Left colon (tissue), 2 donors: Measurements from ENCODE around the gene CT45A8. TPM values are rescaled to one million over a fixed set of nuclear protein-coding genes. Genes with fewer than 3 reads are reported as not detected.
"Not testable (repeated sequence)": the region's sequence is repeated elsewhere in the genome, so short reads cannot be mapped to it uniquely, and the experiment has no call there.

Experiments used
- ATAC-seq: fragments of 200-7000 bp; cut with Tn5 transposase; one replicate; pipeline ENCODE4 v1.9.1; 2020; ENCODE audit warnings: mild to moderate bottlenecking, moderate library complexity
- DNase-seq, 2 donors: peaks; one replicate each; pipeline ENCODE4 v3.0.0-alpha.2; 2020
- intact Hi-C, 2 donors: fragments of 100-400 bp; cut with DNase I in 1 of 2; cut with micrococcal nuclease in 1 of 2; formaldehyde crosslinking; loops; one replicate each; pipeline versions ENCODE4 v1.11.2 to v1.14.0; 2022; cut with DNase I, micrococcal nuclease
- long read RNA-seq: library from polyadenylated mRNA; unstranded; transcript quantifications from one replicate; pipeline ENCODE4 v2.0.0, GENCODE V29; 2021
- total RNA-seq, 2 donors: library from RNA; stranded (reverse); fragmentation: NEBNext Ultra II Directional; extraction: Animal tissue kit (Norgen Biotek cat#: 25700); gene quantifications; one replicate each; pipeline ENCODE4 v1.2.1, GENCODE V29; 2021
- donor health status: DM: no; HTN: no; CAD: no.
- donor health status: DM: yes; HTN: yes; CAD: no.

CT45A8 gene, protein sequence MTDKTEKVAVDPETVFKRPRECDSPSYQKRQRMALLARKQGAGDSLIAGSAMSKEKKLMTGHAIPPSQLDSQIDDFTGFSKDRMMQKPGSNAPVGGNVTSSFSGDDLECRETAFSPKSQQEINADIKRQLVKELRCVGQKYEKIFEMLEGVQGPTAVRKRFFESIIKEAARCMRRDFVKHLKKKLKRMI
- total RNA-seq, result not detected
- long read RNA-seq, result 0 reads

DNA sequence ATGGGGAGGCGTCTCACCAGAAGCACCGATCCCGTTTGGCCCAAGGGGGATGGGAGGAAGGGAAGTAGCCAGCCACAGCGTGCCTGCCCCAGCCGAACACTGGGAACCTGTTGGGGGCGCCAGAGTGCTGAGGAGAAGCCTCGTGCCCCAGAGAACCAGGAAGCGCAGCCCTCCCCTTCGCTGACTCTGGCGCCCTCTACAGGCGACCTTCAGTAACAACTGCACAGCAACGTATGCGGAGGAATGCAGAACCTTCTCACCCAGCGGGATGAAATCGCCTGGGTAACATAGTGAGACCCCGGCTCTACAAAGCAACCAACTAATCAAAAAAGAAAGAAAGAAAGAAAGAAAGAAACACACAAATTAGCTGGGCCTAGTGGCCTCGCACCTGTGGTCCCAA, at the start of gene CT45A8:
Gene CT45A8 (minus strand): TSS at position 101 of the 400 bp plus-strand sequence. CDS start 3,755 bp downstream, outside the sequence.
- intact Hi-C loops, ATAC-seq, DNase-seq: not testable (repeated sequence)

DNA sequence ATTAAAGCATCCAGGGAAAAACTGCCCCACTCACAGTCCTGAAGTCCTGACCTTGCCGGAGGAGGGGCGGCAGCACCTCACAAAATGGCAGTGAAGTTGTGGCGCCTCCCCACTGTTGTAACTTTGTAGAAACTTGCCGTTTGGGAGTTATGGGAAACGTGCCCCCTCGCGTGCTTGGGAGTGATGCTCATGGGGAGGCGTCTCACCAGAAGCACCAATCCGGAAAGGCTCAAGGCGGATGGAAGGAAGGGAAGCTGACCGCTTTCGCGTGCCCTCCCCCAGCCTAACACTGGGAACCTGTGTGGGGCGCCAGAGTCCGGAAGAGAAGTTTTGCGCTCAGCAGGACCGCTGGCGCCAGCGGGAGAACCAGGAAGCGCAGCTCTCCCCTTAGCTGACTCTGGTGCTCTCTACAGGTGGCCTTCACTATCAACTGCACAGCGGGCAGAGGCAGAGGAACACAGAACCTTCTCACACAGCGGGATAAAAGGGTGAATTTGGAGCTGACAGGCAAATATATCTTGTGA, 39.0 kb upstream of the CT45A8 start, which contains the start of the genes CT45A10 and SAGE1:
Gene CT45A10 (minus strand): TSS at position 151 of the 524 bp plus-strand sequence. CDS start 8,100 bp downstream, outside the sequence.
Gene SAGE1 (plus strand): TSS at position 423 of the 524 bp plus-strand sequence. CDS start 2,527 bp downstream, outside the sequence.
- DNase-seq, result no peak
- no peak for ATAC-seq
- intact Hi-C loops, result no loop called here

DNA sequence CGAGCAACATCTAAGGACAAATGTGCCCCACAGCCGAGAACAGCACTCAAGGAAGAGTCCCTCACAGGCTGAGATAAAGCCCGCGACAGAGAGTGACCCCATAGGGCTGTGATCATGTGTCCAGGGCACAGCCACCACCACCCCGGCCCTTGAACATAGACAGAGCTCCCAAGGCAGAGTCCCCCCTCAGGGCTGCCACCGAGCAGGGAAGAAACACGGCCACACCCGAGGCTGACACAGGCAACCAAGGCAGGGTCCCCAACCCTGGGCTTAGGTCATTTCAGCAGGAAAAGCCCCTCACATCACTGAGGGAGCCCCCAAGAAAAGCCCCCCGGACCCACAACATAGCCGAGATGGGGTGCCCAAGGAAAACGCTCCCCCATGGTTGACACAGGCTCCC, 38.4 kb upstream of the CT45A8 start:
- DNase-seq (no peak), ATAC-seq (no peak)
- intact Hi-C loops, result no loop called here

DNA sequence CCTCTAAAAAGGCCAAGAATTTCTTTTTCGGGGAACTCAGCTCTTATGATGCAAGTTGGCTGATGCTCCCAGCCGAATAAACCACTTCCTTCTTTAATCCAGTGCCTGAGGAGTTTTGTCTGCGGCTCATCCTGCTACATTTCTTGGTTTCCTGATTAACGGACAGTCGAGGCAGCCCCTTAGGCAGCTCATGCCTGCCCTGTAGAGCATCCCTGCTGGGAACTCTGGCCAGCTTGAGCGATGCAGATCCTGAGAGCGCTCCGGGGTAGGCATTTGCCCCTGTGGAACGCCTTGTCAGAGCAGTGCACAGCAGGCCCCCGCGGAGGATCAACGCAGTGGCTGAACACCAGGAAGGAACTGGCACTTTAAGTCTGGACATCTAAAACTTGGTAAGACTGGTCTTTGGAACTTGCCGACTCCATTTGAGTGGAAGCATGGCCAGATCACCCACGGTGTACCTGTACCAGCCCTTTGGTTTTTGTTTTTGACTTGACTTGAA, 35.8 kb upstream of the CT45A8 start:
- intact Hi-C loops, result no loop called here
- ATAC-seq (no peak), DNase-seq (no peak)

DNA sequence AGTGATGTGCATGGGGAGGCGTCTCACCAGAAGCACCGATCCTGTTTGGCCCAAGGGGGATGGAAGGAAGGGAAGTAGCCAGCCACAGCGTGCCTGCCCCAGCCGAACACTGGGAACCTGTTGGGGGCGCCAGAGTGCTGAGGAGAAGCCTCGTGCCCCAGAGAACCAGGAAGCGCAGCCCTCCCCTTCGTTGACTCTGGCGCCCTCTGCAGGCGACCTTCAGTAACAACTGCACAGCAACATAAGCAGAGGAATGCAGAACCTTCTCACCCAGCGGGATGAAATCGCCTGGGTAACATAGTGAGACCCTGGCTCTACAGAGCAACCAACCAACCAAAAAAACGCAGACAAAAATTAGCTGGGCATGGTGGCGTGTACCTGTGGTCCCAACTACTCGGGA, 34.6 kb upstream of the CT45A8 start:
- ATAC-seq, intact Hi-C loops: not testable (repeated sequence)

DNA sequence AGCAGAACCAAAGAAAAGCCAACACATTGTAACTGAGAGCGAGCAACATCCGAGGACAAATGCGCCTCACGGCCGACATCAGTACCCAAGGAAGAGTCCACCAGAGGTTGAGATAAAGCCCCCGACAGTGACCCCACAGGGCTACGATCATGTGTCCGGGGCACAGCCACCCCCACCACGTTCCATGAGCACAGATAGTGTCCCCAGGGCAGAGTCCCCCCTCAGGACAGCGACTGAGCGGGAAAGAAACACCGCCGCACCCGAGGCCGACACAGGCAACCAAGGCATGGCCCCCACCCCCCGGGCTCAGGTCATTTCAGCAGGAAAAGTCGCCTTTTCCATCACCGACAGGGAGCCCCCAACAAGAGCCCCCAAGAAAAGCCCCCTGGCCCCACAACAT, 33.9 kb upstream of the CT45A8 start:
- ATAC-seq, DNase-seq, intact Hi-C loops: not testable (repeated sequence)

More for the DNA sequence above, 34.6 kb upstream of the CT45A8 start:
- not testable (repeated sequence) for DNase-seq

DNA sequence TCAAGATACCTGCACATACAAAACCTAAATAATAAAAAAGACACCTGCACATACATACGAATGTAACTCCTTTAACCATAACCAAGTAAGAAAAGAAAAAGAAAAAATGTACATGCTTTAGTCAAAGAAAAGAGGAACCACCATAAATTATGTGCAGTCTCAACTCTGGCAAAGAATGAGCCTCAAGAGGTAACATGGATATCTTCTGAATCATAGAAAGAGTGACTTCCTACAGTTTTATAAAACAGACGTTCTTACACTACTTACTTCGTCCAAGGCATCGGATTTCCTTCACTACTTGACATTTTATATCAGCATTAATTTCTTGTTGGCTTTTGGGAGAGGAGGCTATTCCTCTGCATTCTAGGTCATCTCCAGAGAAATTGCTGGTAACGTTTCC, 28.4 kb upstream of the CT45A8 start:
- DNase-seq, intact Hi-C loops, ATAC-seq: not testable (repeated sequence)

DNA sequence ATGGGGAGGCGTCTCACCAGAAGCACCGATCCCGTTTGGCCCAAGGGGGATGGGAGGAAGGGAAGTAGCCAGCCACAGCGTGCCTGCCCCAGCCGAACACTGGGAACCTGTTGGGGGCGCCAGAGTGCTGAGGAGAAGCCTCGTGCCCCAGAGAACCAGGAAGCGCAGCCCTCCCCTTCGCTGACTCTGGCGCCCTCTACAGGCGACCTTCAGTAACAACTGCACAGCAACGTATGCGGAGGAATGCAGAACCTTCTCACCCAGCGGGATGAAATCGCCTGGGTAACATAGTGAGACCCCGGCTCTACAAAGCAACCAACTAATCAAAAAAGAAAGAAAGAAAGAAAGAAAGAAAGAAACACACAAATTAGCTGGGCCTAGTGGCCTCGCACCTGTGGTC, 17.4 kb upstream of the CT45A8 start, which contains the start of gene CT45A9:
Gene CT45A9 (minus strand): TSS at position 101 of the 400 bp plus-strand sequence. CDS start 3,751 bp downstream, outside the sequence.
- ATAC-seq, DNase-seq, intact Hi-C loops: not testable (repeated sequence)

DNA sequence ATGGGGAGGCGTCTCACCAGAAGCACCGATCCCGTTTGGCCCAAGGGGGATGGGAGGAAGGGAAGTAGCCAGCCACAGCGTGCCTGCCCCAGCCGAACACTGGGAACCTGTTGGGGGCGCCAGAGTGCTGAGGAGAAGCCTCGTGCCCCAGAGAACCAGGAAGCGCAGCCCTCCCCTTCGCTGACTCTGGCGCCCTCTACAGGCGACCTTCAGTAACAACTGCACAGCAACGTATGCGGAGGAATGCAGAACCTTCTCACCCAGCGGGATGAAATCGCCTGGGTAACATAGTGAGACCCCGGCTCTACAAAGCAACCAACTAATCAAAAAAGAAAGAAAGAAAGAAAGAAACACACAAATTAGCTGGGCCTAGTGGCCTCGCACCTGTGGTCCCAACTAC, 17.2 kb downstream of the CT45A8 start, which contains the start of gene CT45A7:
Gene CT45A7 (minus strand): TSS at position 101 of the 400 bp plus-strand sequence. CDS start 3,747 bp downstream, outside the sequence.
- DNase-seq, ATAC-seq, intact Hi-C loops: not testable (repeated sequence)

DNA sequence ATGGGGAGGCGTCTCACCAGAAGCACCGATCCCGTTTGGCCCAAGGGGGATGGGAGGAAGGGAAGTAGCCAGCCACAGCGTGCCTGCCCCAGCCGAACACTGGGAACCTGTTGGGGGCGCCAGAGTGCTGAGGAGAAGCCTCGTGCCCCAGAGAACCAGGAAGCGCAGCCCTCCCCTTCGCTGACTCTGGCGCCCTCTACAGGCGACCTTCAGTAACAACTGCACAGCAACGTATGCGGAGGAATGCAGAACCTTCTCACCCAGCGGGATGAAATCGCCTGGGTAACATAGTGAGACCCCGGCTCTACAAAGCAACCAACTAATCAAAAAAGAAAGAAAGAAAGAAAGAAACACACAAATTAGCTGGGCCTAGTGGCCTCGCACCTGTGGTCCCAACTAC, 34.4 kb downstream of the CT45A8 start, which contains the start of gene CT45A2:
Gene CT45A2 (minus strand): TSS at position 101 of the 400 bp plus-strand sequence. CDS start 3,747 bp downstream, outside the sequence.
- DNase-seq, ATAC-seq, intact Hi-C loops: not testable (repeated sequence)

DNA sequence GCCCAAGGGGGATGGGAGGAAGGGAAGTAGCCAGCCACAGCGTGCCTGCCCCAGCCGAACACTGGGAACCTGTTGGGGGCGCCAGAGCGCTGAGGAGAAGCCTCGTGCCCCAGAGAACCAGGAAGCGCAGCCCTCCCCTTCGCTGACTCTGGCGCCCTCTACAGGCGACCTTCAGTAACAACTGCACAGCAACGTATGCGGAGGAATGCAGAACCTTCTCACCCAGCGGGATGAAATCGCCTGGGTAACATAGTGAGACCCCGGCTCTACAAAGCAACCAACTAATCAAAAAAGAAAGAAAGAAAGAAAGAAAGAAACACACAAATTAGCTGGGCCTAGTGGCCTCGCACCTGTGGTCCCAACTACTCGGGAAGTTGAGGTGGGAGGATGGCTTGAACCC, 51.7 kb downstream of the CT45A8 start, which contains the start of gene CT45A6:
Gene CT45A6 (minus strand): TSS at position 101 of the 400 bp plus-strand sequence. CDS start 3,794 bp downstream, outside the sequence.
- intact Hi-C loops, DNase-seq, ATAC-seq: not testable (repeated sequence)

Other genes with a start within 250 kb of the CT45A8 start
- gene CT45A1, start 140.9 kb downstream of the CT45A8 start, total RNA-seq, result not detected
- gene CT45A3, start 86.3 kb downstream of the CT45A8 start, total RNA-seq, result not detected
- not detected for gene CT45A5, start 69.0 kb downstream of the CT45A8 start, total RNA-seq
- gene CT45A6, start 51.8 kb downstream of the CT45A8 start, total RNA-seq, result not detected
- not detected for gene CT45A2, start 34.5 kb downstream of the CT45A8 start, total RNA-seq
- not detected for gene CT45A7, start 17.3 kb downstream of the CT45A8 start, total RNA-seq
- not detected for gene CT45A9, start 17.3 kb upstream of the CT45A8 start, total RNA-seq
- gene CT45A10, start 38.9 kb upstream of the CT45A8 start, total RNA-seq, result not detected
- not detected for gene SAGE1, start 39.2 kb upstream of the CT45A8 start, total RNA-seq
- 10 to 100 TPM; 23.6 to 27.2 TPM for gene MMGT1, start 119.5 kb upstream of the CT45A8 start, total RNA-seq
- 10 to 100 TPM; 13.1 to 17.3 TPM for gene SLC9A6, start 130.9 kb upstream of the CT45A8 start, total RNA-seq